H9 (cell line): ENCODE data around the gene LMO3. TPM values are rescaled to one million over a fixed set of nuclear protein-coding genes. Genes with fewer than 3 reads are reported as not detected.

Experiments
- DNase-seq: peaks from one replicate; pipeline ENCODE4 v3.0.0-alpha.2; 2017
- H2AFZ ChIP-seq: one replicate; pipeline ENCODE4 v1.6.1; 2013; ENCODE audit warnings: mild to moderate bottlenecking, low read length, control low read depth, moderate library complexity
- H2AK5ac ChIP-seq: 2 replicates; pipeline ENCODE4 v1.6.1; 2013; ENCODE audit warnings: low read length, control low read depth, mixed read lengths; ENCODE audit not compliant: insufficient read length
- H2BK120ac ChIP-seq: one replicate; pipeline ENCODE4 v1.6.1; 2013; ENCODE audit warnings: low read depth, mild to moderate bottlenecking, low read length, control low read depth, inconsistent platforms; ENCODE audit not compliant: poor library complexity, severe bottlenecking
- H2BK12ac ChIP-seq: 2 replicates; pipeline ENCODE4 v1.6.1; 2013; ENCODE audit warnings: low read length, control low read depth, mixed read lengths, low read depth; ENCODE audit not compliant: insufficient read length
- H2BK15ac ChIP-seq: 2 replicates; pipeline ENCODE4 v1.6.1; 2013; ENCODE audit warnings: low read depth, low read length, control low read depth
- H2BK20ac ChIP-seq: one replicate; pipeline ENCODE4 v1.6.1; 2013; ENCODE audit warnings: low read depth, mild to moderate bottlenecking, low read length, control low read depth, inconsistent platforms; ENCODE audit not compliant: poor library complexity, severe bottlenecking
- H2BK5ac ChIP-seq: 2 replicates; pipeline ENCODE4 v1.6.1; 2013; ENCODE audit warnings: low read length, control low read depth, mixed read lengths; ENCODE audit not compliant: insufficient read length
- H3K14ac ChIP-seq: 2 replicates; pipeline ENCODE4 v1.6.1; 2013; ENCODE audit warnings: low read length, control low read depth; ENCODE audit not compliant: insufficient read depth
- H3K18ac ChIP-seq: 2 replicates; pipeline ENCODE4 v1.6.1; 2013; ENCODE audit warnings: low read depth, mild to moderate bottlenecking, mixed read lengths, low read length, control low read depth; ENCODE audit not compliant: insufficient read length
- H3K23ac ChIP-seq: 2 replicates; pipeline ENCODE4 v1.6.1; 2013; ENCODE audit warnings: low read length, control low read depth, mixed read lengths, low read depth; ENCODE audit not compliant: insufficient read length
- H3K23me2 ChIP-seq: 2 replicates; pipeline ENCODE4 v1.6.1; 2013; ENCODE audit warnings: low read depth, mild to moderate bottlenecking, mixed read lengths, low read length, control low read depth; ENCODE audit not compliant: insufficient read length, poor library complexity, severe bottlenecking
- H3K27ac ChIP-seq: 2 replicates; pipeline ENCODE4 v1.5.1; 2013; ENCODE audit warnings: low read length, control low read depth, mixed read lengths, low read depth; ENCODE audit not compliant: insufficient read length
- H3K27me3 ChIP-seq: 2 replicates; pipeline ENCODE4 v1.6.1; 2013; ENCODE audit warnings: low read length, control low read depth, inconsistent platforms; ENCODE audit not compliant: insufficient read depth
- H3K4ac ChIP-seq: 2 replicates; pipeline ENCODE4 v1.6.1; 2013; ENCODE audit warnings: low read depth, mild to moderate bottlenecking, control low read depth, inconsistent platforms, low read length, moderate library complexity
- H3K4me1 ChIP-seq: 2 replicates; pipeline ENCODE4 v1.6.1; 2013; ENCODE audit warnings: low read length, control low read depth, inconsistent platforms; ENCODE audit not compliant: insufficient read depth
- H3K4me2 ChIP-seq: 2 replicates; pipeline ENCODE4 v1.6.1; 2013; ENCODE audit warnings: low read length, control low read depth, mixed read lengths; ENCODE audit not compliant: insufficient read length, insufficient read depth
- H3K56ac ChIP-seq: 2 replicates; pipeline ENCODE4 v1.6.1; 2013; ENCODE audit warnings: low read depth, mild to moderate bottlenecking, mixed read lengths, low read length, control low read depth; ENCODE audit not compliant: insufficient read length
- H3K79me1 ChIP-seq: 2 replicates; pipeline ENCODE4 v1.6.1; 2013; ENCODE audit warnings: low read depth, mild to moderate bottlenecking, moderate library complexity, low read length, control low read depth, inconsistent platforms; ENCODE audit not compliant: insufficient read depth, poor library complexity, severe bottlenecking
- H3K79me2 ChIP-seq: 2 replicates; pipeline ENCODE4 v1.6.1; 2013; ENCODE audit warnings: low read length, control low read depth, inconsistent platforms; ENCODE audit not compliant: insufficient read depth
- H3K9ac ChIP-seq: 2 replicates; pipeline ENCODE4 v1.6.1; 2013; ENCODE audit warnings: low read length, control low read depth, mixed read lengths; ENCODE audit not compliant: insufficient read length; ENCODE audit errors: extremely low read depth
- H3K9me3 ChIP-seq: one replicate; pipeline ENCODE4 v1.6.1; 2013; ENCODE audit warnings: low read depth, low read length, inconsistent platforms; ENCODE audit not compliant: control insufficient read depth
- H3T11ph ChIP-seq: one replicate; pipeline ENCODE4 v1.6.1; 2013; ENCODE audit warnings: mild to moderate bottlenecking, low read length, control low read depth, inconsistent platforms
- H4K20me1 ChIP-seq: one replicate; pipeline ENCODE4 v1.6.1; 2013; ENCODE audit not compliant: control insufficient read depth, insufficient read length, insufficient read depth
- H4K5ac ChIP-seq: 2 replicates; pipeline ENCODE4 v1.6.1; 2013; ENCODE audit warnings: low read depth, mild to moderate bottlenecking, mixed read lengths, low read length, control low read depth; ENCODE audit not compliant: insufficient read length
- H4K8ac ChIP-seq: replicated peaks from 2 replicates; pipeline ENCODE4 v1.6.1; 2013; ENCODE audit warnings: low read length, control low read depth, mixed read lengths, low read depth; ENCODE audit not compliant: insufficient read length
- H4K91ac ChIP-seq: 2 replicates; pipeline ENCODE4 v1.6.1; 2013; ENCODE audit warnings: low read depth, mild to moderate bottlenecking, moderate library complexity, mixed read lengths, low read length, control low read depth; ENCODE audit not compliant: insufficient read length
- H3K27ac Mint-ChIP-seq, 3 experiments: 2 replicates in 2 of 3; 3 replicates in 1 of 3; pipeline ENCODE4 v1.8.0; 2020 to 2021; ENCODE audit warnings: mixed read lengths in 3 of 3, mild to moderate bottlenecking in 1 of 3, moderate library complexity in 1 of 3
- H3K27me3 Mint-ChIP-seq: 2 replicates; pipeline ENCODE4 v1.8.0; 2021; ENCODE audit warnings: low read depth, mild to moderate bottlenecking, moderate library complexity, mixed read lengths
- H3K36me3 Mint-ChIP-seq, 3 experiments: 2 replicates in 2 of 3; 3 replicates in 1 of 3; pipeline ENCODE4 v1.8.0; 2020 to 2021; ENCODE audit warnings: low read depth in 3 of 3, mixed read lengths in 3 of 3; ENCODE audit not compliant: insufficient read depth in 1 of 3
- H3K4me1 Mint-ChIP-seq, 2 experiments: 2 replicates each; pipeline ENCODE4 v1.8.0; 2020; ENCODE audit warnings: mixed read lengths in 2 of 2
- H3K4me3 Mint-ChIP-seq, 2 experiments: 2 replicates in 1 of 2; 3 replicates in 1 of 2; pipeline ENCODE4 v1.8.0; 2020 to 2021; ENCODE audit warnings: mild to moderate bottlenecking in 2 of 2, mixed read lengths in 2 of 2, moderate library complexity in 1 of 2
- H3K9me3 Mint-ChIP-seq, 2 experiments: 2 replicates in 1 of 2; 3 replicates in 1 of 2; pipeline ENCODE4 v1.8.0; 2020; ENCODE audit warnings: mild to moderate bottlenecking in 2 of 2, mixed read lengths in 2 of 2, moderate library complexity in 1 of 2
- CTCF ChIP-seq: fragments of 200-600 bp; sonication (generic); conservative IDR thresholded peaks from 3 replicates; pipeline ENCODE4 v1.8.0; 2021; ENCODE audit warnings: antibody characterized with exemption, mild to moderate bottlenecking
- WGBS: extraction: QIAGEN DNeasy Blood & Tissue Kit; methylation state at CpG from one replicate; pipeline ENCODE4 v1.1.7; 2013; ENCODE audit warnings: missing lambda C conversion rate, low lambda C conversion rate, mixed read lengths; ENCODE audit not compliant: insufficient read length; ENCODE audit errors: extremely low coverage; 5-methylcytosine and 5-hydroxymethylcytosine counted together
- total RNA-seq: library from RNA; stranded (reverse); gene quantifications from 2 replicates; pipeline ENCODE4 v1.2.1, GENCODE V29; 2021

The LMO3 gene
- total RNA-seq, 1 experiment from 2014 or later, result not detected

GRCh38 chr12:16564675-16565074 lies 41.3 kb downstream of the LMO3 start:
- Histone ChIP-seq H3K27ac (no peak overlapping the region), H2AK5ac (no peak overlapping the region), H3T11ph (no peak overlapping the region), H4K20me1 (no peaks in the 10 kb centered on the region), H2BK120ac (no peak overlapping the region), H4K8ac (no peak overlapping the region), H3K79me2 (no peaks in the 10 kb centered on the region), H3K4me1 (no peaks in the 10 kb centered on the region), H3K14ac (no peak overlapping the region), H3K4me2 (no peak overlapping the region), H3K23me2 (no peaks in the 10 kb centered on the region), H3K18ac (no peak overlapping the region), H3K4ac (no peak overlapping the region), H3K56ac (no peak overlapping the region), H3K9me3 (no peaks in the 10 kb centered on the region), H2BK20ac (no peak overlapping the region), H2BK5ac (no peak overlapping the region), H3K27me3 (no peaks in the 10 kb centered on the region), H4K91ac (no peak overlapping the region), H3K23ac (no peak overlapping the region), H2BK15ac (no peak overlapping the region), H2AFZ (no peak overlapping the region), H3K79me1 (no peaks in the 10 kb centered on the region), H4K5ac (no peak overlapping the region), H2BK12ac (no peak overlapping the region), H3K9ac (no peak overlapping the region)
- H3K27me3 Mint-ChIP-seq, result no peaks in the 10 kb centered on the region
- WGBS, result no CpG with 5 or more reads among the region's 1 CpG
- H3K9me3 Mint-ChIP-seq, result no peaks in the 10 kb centered on the region
- no peak for DNase-seq
- no peak overlapping the region for H3K27ac Mint-ChIP-seq
- no peak overlapping the region for H3K4me3 Mint-ChIP-seq
- H3K36me3 Mint-ChIP-seq, result peaks cover 0 to 5% (median 0%) of the 10 kb centered on the region in 3 experiments; a peak in 1 of 7 replicates
- no peak for TF ChIP-seq CTCF
- H3K4me1 Mint-ChIP-seq, result peaks cover 8 to 15% of the 10 kb centered on the region in 2 experiments
